Suprapubic skin (tissue), 4 donors: ENCODE results near the gene R3HDML. TPM values are rescaled to one million over a fixed set of nuclear protein-coding genes. Genes with fewer than 3 reads are reported as not detected.

ENCODE experiments used
- DNase-seq, 2 donors: peaks; one replicate each; pipeline ENCODE4 v3.0.0-alpha.2; 2019; ENCODE audit warnings: low spot score in 2 of 2
- H3K27ac ChIP-seq: fragments of 200-600 bp; sonication (generic); one replicate; pipeline ENCODE4 v1.5.1; 2019
- H3K27me3 ChIP-seq: fragments of 200-600 bp; sonication (generic); one replicate; pipeline ENCODE4 v1.5.1; 2019
- H3K36me3 ChIP-seq: fragments of 200-600 bp; sonication (generic); one replicate; pipeline ENCODE4 v1.5.1; 2019
- H3K4me1 ChIP-seq: fragments of 200-600 bp; sonication (generic); one replicate; pipeline ENCODE4 v1.5.1; 2019
- H3K4me3 ChIP-seq: fragments of 200-600 bp; sonication (generic); one replicate; pipeline ENCODE4 v1.5.1; 2019; ENCODE audit warnings: mild to moderate bottlenecking
- H3K9me3 ChIP-seq: fragments of 200-600 bp; sonication (generic); one replicate; pipeline ENCODE4 v1.5.1; 2019
- CTCF ChIP-seq, 2 donors: fragments of 200-600 bp in 1 of 2; fragments of 450-650 bp in 1 of 2; sonication (generic) in 1 of 2; IDR thresholded peaks; one replicate each; pipeline ENCODE4 v1.5.1; 2016 to 2019; ENCODE audit warnings: antibody characterized with exemption in 2 of 2, mild to moderate bottlenecking in 1 of 2, moderate library complexity in 1 of 2
- EP300 ChIP-seq: sonication (generic); formaldehyde crosslinking; IDR thresholded peaks from one replicate; pipeline ENCODE4 v1.6.1; 2017; ENCODE audit warnings: antibody characterized with exemption
- POLR2A ChIP-seq, 2 donors: fragments of 450-650 bp; IDR thresholded peaks; one replicate each; pipeline ENCODE4 v1.6.1; 2017; ENCODE audit warnings: antibody characterized with exemption in 2 of 2, mild to moderate bottlenecking in 2 of 2, moderate library complexity in 2 of 2
- POLR2AphosphoS5 ChIP-seq, 3 donors: sonication (generic); formaldehyde crosslinking; IDR thresholded peaks; one replicate each; pipeline ENCODE4 v1.6.1; 2017; ENCODE audit warnings: antibody characterized with exemption in 3 of 3
- WGBS: methylation state at CpG from one replicate; pipeline ENCODE4 v1.1.5; 2018; 5-methylcytosine and 5-hydroxymethylcytosine counted together
- total RNA-seq, 4 donors: library from RNA; depleted of rRNA; stranded (reverse); fragments of >200 nt; gene quantifications; one replicate each; pipeline ENCODE4 v1.1.0, GENCODE V29; 2016

Gene R3HDML
- total RNA-seq, 4 donors from 2014 or later = not detected

DNA sequence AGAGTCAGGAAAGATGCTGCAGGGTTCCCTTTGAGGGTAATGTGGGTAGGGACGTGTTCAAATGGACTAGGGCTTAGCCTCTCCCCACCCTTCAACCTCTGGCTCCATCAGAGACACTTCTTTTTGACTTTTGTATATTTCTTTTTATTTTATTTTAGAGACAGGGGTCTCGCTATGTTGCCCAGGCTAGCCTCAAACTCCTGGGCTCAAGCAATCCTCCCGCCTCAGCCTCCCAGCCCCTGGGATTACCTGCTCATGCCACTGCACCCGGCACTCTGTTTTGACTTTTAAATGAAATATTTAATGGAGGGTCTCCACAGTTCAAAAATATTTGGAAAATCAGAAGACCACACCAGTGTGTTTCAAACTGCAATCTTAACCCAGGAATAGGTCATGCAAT is 27.2 kb downstream of the R3HDML start:
- Histone ChIP-seq H3K4me1 (no peaks in the 10 kb centered on the region), H3K36me3 (no peaks in the 10 kb centered on the region), H3K27ac (no peak overlapping the region), H3K27me3 (no peaks in the 10 kb centered on the region), H3K9me3 (no peaks in the 10 kb centered on the region), H3K4me3 (no peak overlapping the region)
- DNase-seq = no peak
- 81% methylated on average over 4 of the region's 4 CpGs for WGBS
- TF ChIP-seq POLR2A (IDR thresholded peaks at IDR 0.05) (no peak), POLR2AphosphoS5 (IDR thresholded peaks at IDR 0.05) (no peak), CTCF (IDR thresholded peaks at IDR 0.05) (no peak), EP300 (no peak)

DNA sequence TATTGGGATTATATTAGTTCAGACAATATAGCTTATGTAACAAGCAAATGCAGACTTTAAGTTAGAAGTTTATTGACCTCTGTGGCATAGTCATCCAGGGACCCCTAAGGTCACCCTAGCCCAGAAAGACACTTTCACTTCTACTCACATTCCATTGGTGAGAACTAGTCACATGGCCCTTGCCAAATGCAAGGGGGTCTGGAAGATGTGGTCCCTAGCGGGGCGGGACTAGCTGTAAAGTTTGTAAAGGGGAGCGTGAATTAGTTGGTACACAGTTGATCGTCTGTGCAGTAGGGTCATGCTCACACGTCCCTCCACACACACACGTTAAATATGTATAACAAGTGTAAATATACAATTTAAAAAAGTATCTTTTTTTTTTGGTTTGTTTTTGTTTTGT is 27.9 kb downstream of the R3HDML start:
- Histone ChIP-seq H3K27ac (no peak overlapping the region), H3K27me3 (no peaks in the 10 kb centered on the region), H3K36me3 (no peaks in the 10 kb centered on the region), H3K4me1 (no peaks in the 10 kb centered on the region), H3K9me3 (no peaks in the 10 kb centered on the region), H3K4me3 (no peak overlapping the region)
- 89% methylated on average over 6 of the region's 6 CpGs for WGBS
- no peak for TF ChIP-seq POLR2AphosphoS5 (IDR thresholded peaks at IDR 0.05)
- TF ChIP-seq CTCF (IDR thresholded peaks at IDR 0.05) = no peak
- TF ChIP-seq POLR2A (IDR thresholded peaks at IDR 0.05) = no peak
- TF ChIP-seq EP300 = no peak
- DNase-seq = no peak

DNA sequence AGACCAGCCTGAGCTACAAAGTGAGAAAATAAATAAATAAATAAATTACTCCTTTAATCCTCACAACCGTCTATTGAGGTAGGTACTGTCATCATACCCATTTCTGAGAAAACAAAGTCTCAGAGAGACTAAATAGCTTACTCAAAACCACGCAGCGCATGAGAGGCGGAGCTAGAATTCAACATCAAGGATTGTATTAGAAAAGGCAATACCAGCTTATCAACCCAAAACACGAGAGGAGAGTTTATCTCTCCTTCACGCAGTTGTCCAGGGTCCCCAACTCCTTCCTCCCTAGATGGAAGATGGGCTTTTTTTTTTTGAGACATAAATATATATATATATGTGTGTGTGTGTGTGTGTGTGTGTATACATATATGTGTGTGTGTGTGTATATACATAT is 30.9 kb downstream of the R3HDML start:
- Histone ChIP-seq H3K4me1 (no peaks in the 10 kb centered on the region), H3K36me3 (no peaks in the 10 kb centered on the region), H3K9me3 (no peaks in the 10 kb centered on the region), H3K27me3 (no peaks in the 10 kb centered on the region), H3K27ac (no peak overlapping the region), H3K4me3 (no peak overlapping the region)
- TF ChIP-seq EP300 (no peak), CTCF (IDR thresholded peaks at IDR 0.05) (no peak), POLR2AphosphoS5 (IDR thresholded peaks at IDR 0.05) (no peak), POLR2A (IDR thresholded peaks at IDR 0.05) (no peak)
- 94% methylated on average over 6 of the region's 6 CpGs for WGBS
- no peak for DNase-seq

GRCh38 chr20:44370639-44371218 is 33.9 kb downstream of the R3HDML start:
- H3K4me3 ChIP-seq = no peak overlapping the region
- H3K27me3 ChIP-seq = no peaks in the 10 kb centered on the region
- no peak for DNase-seq
- no peak for TF ChIP-seq EP300
- no peak overlapping the region for H3K27ac ChIP-seq
- WGBS = 64% methylated on average over 8 of the region's 9 CpGs
- H3K4me1 ChIP-seq = no peaks in the 10 kb centered on the region
- H3K36me3 ChIP-seq = no peaks in the 10 kb centered on the region
- H3K9me3 ChIP-seq = no peaks in the 10 kb centered on the region

GRCh38 chr20:44382641-44383040 is 45.8 kb downstream of the R3HDML start:
- no peak overlapping the region for H3K4me3 ChIP-seq
- DNase-seq = no peak
- H3K9me3 ChIP-seq = no peaks in the 10 kb centered on the region
- no peaks in the 10 kb centered on the region for H3K36me3 ChIP-seq
- 39% methylated on average over 2 of the region's 2 CpGs for WGBS
- H3K4me1 ChIP-seq = peaks cover 4% of the 10 kb centered on the region
- H3K27ac ChIP-seq = no peak overlapping the region
- H3K27me3 ChIP-seq = peaks cover 7% of the 10 kb centered on the region
- no peak for TF ChIP-seq EP300
- no peak for TF ChIP-seq POLR2A (IDR thresholded peaks at IDR 0.05)
- no peak for TF ChIP-seq POLR2AphosphoS5 (IDR thresholded peaks at IDR 0.05)
- TF ChIP-seq CTCF (IDR thresholded peaks at IDR 0.05) = no peak
